Fibroblast of mammary gland (primary cell): Measurements from ENCODE around the gene ZNF213.
A peak's percentile ranks its signal among the peaks of the same experiment; 100 is the strongest.

Source experiments
- DNase-seq: peaks from one replicate; pipeline ENCODE4 v3.0.0-alpha.2; 2010; ENCODE audit warnings: low read depth
- H3K4me3 ChIP-seq: 2 replicates; pipeline ENCODE4 v1.5.1; 2011; ENCODE audit warnings: low read depth, mild to moderate bottlenecking, low read length, moderate library complexity; ENCODE audit not compliant: control insufficient read depth
- CTCF ChIP-seq: conservative IDR thresholded peaks from 2 replicates; pipeline ENCODE4 v1.5.1; 2011; ENCODE audit warnings: low read depth, low read length, inconsistent platforms; ENCODE audit not compliant: control insufficient read depth, insufficient read depth

Gene ZNF213

GRCh38 chr16:3182608-3183444, 48.0 kb downstream of the ZNF213 start:
- peak; percentile 75 for DNase-seq
- H3K4me3 ChIP-seq: peak overlapping the region; percentile 65
- TF ChIP-seq CTCF: no peak

GRCh38 chr16:3183445-3184139, 48.8 kb downstream of the ZNF213 start:
- DNase-seq: no peak
- TF ChIP-seq CTCF: peak; percentile 13

GRCh38 chr16:3186946-3187690, 52.3 kb downstream of the ZNF213 start:
- TF ChIP-seq CTCF: no peak
- no peak for DNase-seq
- no peak overlapping the region for H3K4me3 ChIP-seq

More at GRCh38 chr16:3183445-3184139, 48.8 kb downstream of the ZNF213 start:
- peak overlapping the region; percentile 65 for H3K4me3 ChIP-seq

GRCh38 chr16:3187798-3188674, 53.2 kb downstream of the ZNF213 start, which contains the start of gene OR1F1:
TSS of gene OR1F1 (plus strand) at chr16:3188204.
- DNase-seq: peak; percentile 73
- peak within 1 kb of the TSS; percentile 76 for H3K4me3 ChIP-seq
- TF ChIP-seq CTCF: no peak

GRCh38 chr16:3188675-3188924, 53.8 kb downstream of the ZNF213 start:
- no peak for DNase-seq
- TF ChIP-seq CTCF: no peak
- peak overlapping the region; percentile 76 for H3K4me3 ChIP-seq
